Measurements from ENCODE around the gene GABRR2.
"Not testable (repeated sequence)": the region's sequence is repeated elsewhere in the genome, so short reads cannot be mapped to it uniquely, and the experiment has no call there.

The GABRR2 gene

DNA sequence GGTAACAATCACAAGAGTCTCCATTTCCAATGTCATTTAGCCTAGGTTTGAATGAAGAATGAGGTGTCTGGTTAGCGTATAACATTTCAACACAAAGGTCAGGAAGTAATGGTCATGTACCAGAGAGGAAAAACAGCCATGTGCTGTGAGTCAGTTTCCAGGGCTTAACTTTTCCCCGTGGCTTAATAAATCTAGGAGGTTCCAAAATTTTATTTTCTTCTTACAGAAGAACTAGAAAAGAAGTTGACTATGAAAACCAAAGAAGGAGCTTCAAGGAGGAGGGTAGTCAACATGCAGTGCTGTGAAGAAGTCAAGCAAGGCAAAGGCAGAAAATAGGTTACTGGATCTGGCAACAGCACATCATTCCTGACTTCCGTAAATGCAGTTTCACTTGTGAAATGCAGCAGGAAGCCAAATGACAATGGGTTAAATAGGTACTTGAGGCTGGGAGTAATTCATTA lies 8.4 kb upstream of the GABRR2 start:
- DNase-seq: no peak

DNA sequence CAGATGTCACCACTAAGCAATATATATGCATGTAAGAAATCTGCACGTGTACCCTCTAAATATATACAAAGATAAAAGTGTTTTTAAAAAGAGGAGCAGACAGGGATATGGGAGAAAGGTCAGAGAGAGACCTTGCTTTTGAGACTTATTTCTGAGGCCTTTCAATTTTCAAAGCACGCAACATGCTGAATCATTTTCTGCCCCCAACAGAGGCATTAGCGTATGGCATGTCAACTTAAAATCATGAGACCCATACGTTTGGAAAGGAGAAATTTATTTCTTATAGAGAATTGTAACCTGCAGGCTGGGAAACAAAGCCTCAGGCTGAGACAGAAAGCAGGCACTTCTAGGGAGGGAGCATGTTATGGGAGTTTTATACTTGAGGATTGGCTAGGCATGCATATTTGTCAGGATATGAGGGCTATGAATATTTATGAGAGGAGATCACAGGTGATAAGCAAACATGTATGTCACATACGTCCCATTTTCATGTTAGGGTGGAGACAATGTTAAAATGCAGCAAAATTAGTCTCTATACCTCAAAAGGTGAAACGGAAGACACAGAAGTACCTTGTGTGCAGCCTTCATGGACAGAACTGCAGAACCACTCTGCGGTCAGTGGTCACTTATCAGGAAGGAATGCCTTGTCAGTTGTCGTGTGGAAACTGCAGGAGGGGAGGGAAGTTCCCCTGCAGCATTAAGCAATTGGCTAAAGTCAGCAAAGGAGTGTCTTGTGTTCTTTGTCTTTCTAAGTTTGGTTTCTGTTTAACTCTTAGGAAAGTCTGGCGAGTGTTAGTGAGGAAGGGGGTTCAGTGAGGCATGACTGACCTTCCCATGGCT lies 6.3 kb upstream of the GABRR2 start:
- DNase-seq: no peak

DNA sequence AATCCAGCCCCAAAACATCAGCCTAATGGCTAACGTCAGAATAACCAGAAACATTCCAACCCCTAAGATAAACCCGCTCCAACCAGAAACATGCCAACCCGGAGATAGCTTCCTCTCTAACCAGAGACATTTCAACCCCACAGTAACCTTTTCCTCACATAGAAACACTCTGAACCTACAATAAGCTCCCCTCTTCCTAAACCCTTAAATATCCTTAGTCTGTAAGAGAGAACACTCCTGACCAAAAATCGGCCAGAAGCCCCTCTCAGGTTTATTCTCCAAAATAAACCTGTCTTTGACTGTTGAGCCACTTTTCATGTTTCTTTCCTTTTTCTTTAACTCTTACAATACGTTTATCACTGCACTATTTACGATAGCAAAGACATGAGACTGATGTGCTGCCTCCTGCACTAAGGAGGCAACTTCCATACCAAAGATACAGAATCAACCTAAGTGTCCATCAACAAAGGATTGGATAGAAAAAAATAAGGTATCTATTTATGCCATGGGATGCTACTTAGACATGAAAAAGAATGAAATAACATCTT lies 5.0 kb upstream of the GABRR2 start:
- DNase-seq: no peak

DNA sequence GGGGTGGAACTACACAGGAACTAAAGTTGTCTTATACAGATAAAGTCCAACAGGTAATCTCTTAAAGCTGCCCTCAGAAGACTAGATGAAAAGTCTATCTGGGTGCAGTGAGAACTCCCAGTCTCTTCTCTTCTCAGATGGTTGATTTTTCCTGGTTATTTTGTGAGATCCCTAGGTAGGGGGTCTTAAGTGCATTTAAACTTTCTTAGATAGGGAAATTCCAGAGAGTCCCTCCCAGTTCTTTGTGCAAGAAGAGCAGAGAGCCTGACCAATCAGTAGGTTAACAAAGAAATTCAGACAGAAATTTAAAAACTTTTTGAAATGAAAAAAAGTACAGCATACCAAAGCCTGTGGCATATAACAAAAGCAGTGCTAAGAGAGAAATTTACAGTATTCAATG lies 2.0 kb upstream of the GABRR2 start:
- DNase-seq: no peak

DNA sequence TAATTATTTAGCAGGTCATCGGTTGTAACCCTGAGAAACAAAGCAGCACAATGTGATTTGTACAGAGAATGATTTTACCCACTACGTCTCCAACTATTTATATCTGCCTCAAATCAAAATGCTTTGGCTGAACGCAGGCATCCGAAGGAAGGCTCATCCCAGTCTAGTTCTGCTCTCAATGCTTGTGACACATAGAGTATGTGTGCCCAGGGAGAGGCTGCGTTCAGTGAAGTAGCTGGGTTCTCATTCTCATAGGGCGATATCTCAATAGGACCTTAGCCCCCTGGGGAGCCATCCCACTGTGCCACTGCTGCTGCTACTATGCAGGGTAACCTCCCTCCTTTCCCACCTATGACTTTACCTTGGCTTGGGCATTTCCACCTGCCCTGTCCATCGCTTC lies 407 bp downstream of the GABRR2 start:
- no peak for DNase-seq

DNA sequence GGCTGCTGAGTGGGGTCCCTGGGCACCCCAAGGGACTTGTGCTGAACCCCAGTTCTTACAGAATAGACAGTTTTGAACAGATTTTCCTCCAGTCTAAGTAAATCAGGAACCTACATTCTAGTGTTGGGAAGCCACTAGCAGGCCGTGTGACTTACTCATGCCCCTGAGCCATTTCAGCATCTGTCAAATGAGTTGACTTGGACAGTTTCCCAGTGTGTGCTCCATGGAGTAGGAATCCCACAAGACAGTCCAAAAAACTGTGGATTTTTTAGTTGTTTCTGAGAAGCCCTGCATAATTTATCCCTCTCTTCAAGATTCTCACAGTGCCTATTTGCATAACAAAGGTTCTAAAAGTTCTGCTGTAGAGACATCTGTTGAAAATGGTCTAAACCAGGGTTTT lies 2.1 kb downstream of the GABRR2 start:
- no peak for DNase-seq

DNA sequence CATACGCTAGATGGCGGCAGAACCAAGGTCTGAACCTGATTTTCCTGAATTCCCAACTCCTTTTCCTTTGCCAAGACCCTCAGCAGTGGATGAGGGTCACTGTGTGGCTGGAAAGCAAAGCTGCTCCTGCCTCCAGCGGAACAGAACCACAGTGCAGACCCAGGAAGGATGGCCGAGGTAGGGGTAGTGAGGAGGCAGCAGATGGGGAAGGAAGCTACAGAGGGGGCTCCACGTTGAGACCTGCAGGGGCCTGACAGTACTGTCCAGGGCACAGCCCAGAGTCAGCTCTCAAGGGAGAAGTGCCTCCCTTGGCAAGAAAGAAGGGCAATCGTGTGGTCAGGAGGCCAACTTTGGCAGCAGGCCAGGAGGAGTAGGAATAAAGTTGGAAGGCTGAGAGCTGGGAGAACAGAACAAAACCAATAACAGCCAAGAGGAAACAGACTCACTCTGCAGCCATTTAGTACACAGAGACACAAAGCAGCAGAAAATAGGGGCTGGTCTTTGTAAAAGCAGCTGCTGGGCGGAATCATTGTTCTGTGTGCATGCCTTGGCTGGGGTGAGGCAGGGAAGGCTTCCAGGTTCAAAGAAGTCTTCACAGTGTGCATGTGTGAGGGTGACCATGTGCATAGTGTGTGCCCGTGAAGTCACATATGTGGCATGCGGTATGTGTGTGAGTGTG lies 3.1 kb downstream of the GABRR2 start:
- DNase-seq: no peak

DNA sequence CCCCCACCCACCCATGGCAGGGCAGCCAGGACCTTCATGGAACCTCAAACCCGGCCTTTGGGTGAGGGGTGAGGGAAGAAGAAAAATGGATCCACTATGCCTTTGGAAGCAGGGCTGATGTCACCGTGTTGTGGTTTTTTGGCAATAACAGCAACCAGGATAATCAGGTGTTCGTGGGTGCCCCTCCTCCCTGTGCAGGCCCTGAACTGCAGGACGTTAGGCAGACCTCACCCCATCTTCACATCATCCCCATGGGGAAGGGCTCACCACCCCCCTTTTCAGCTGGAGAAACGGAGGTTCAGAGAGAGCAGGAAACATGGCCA lies 3.6 kb downstream of the GABRR2 start:
- DNase-seq: no peak

DNA sequence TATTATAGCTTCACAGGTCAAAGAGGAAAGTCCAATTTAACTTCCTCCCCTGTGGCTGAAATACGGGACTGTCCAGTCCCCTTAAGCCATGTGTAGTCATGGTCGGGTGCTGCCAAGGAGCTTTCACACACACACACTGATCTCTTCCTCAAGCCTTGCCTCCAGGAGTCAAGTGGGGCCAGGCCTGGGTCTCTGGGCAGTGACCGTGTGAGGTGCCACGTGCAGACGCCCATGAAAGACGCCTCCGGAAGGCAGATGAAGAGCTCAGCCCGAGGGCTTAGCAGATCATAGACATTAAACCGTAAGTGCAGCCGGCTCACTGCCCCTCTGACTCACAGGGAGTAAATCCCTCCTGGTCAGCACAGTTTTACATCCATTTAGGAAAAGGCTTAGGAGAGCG lies 4.2 kb downstream of the GABRR2 start:
- no peak for DNase-seq

DNA sequence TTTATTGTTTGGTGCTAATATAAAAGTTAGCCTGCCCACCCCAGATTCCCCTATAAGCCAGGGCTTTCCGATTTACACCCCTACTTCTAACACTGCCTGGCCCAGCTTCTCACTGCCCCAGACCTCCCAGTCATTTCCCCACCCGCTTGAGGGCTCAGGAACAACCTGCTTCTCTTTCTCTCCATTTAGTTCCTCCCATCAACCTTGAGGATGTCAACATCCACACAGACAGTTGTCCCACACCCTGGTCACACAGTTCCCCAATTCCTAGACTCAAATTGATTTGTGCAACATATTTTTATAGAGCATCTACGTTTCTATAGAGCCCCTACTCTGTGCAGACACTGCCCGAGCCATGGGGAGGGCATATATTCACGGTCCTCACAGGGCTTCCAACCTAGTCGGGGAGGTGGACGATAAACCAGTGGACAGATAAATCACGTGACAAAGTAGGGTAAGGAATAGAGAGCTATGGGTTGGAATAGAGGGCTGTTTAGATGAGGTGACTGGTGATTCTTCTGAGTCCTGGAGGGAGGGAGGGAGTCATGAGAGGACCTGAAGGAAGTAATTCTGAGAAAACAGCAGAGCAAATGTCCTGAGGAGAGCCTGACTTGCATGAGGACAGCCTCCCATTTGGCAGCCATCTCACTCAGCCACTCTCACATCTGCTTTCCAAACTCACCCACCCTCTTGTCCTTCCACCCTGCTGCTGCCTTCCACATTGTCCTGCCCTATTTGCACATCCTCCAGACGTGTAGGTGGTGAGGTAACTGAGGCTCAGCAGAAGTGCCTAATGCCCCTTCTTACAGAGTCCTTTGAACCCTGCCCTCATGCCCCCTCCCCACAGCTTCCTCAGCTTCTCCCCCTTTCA lies 6.3 kb downstream of the GABRR2 start:
- DNase-seq: no peak

DNA sequence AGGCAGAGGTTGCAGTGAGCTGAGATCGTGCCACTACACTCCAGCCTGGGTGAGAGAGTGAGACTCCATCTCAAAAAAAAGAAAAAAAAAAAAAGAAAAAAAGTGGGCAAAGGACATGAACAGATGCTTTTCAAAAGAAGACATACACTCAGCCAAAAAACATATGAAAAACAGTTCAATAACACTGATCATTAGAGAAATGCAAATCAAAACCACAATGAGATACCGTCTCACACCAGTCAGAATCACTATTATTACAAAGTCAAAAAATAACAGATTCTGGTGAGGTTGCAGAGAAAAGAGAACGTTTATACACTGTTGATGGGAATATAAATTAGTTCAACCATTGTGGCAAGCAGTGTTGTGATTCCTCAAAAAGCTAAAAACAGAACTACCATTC lies 10.6 kb downstream of the GABRR2 start:
- not testable (repeated sequence) for DNase-seq

DNA sequence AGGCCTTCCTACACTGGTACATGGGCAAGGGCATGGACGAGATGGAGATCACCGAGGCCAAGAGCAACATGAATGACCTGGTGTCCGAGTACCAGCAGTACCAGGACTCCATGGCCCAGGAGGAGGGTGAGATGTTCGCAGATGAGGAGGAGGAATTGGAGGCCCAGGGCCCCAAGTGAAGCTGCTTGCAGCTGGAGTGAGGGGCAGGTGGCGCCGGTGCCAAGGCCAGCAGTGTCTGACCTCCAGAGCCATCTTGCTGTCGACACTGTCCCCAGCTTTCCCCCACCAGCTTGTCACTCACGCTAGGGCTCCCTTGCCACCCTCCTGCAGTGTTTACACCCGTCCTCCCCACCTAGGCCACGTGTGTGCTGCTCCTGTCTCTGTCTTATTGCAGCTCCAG lies 12.2 kb downstream of the GABRR2 start:
- DNase-seq: no peak

DNA sequence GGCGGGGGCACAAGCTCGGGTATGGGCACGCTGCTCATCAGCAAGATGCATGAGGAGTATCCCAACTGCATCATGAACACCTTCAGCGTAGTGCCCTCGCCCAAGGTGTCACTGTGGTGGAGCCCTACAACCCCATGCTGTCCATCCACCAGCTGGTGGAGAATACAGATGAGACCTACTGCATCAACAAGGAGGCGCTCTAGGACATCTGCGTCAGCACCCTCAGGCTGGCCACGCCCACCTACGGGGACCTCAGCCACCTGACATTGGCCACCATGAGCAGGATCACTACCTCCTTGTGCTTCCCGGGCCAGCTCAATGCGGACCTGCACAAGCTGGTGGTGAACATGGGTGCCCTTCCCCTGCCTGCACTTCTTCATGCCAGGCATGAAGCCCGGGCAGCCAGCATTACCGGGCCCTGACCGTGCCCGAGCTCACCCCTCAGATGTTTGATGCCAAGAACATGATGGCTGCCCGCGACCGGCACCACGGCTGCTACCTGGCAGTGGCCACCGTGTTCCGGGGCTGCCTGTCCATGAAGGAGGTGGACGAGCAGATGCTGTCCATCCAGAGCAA lies 12.8 kb downstream of the GABRR2 start:
- DNase-seq: no peak

DNA sequence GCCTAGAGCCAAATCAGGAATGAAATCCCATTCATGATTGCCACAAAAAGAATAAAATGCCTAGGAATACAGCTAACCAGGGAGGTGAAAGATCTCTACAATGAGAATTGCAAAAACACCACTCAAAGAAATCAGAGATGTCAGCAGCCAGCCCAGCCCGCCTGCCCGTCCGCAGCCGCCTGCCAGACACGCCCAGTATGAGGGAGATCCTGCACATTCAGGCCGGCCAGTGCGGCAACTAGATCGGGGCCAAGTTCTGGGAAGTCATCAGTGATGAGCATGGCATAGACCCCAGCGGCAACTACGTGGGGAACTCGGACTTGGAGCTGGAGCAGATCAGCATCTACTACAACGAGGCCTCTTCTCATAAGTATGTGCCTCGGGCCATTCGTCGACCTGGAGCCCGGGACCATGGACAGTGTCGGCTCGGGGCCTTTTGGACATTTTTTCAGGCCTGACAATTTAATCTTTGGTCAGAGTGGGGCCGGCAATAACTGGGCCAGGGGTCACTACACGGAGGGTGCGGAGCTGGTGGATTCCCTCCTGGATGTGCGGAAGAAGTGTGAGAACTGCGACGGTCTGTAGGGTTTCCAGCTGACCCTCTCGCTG lies 13.4 kb downstream of the GABRR2 start:
- no peak for DNase-seq

DNA sequence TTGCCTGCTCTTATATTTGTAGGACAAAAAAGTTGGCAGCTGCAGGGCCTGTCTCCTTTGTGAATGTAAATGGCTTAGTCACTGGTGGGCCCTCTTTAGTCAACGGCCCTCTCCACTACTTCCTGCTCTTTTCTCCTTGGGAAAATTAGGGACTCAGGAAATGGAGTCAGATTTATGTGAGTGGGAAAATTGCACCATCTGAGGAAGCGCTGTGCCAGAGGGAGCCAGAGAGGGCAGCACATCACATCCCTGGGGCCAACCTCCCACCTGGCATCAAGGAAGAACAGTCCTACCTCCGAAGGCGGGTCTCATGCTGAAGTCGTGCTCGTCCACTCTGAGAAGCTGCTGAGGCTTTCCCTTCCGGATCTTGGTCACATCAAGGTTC lies 15.6 kb downstream of the GABRR2 start:
- DNase-seq: no peak

DNA sequence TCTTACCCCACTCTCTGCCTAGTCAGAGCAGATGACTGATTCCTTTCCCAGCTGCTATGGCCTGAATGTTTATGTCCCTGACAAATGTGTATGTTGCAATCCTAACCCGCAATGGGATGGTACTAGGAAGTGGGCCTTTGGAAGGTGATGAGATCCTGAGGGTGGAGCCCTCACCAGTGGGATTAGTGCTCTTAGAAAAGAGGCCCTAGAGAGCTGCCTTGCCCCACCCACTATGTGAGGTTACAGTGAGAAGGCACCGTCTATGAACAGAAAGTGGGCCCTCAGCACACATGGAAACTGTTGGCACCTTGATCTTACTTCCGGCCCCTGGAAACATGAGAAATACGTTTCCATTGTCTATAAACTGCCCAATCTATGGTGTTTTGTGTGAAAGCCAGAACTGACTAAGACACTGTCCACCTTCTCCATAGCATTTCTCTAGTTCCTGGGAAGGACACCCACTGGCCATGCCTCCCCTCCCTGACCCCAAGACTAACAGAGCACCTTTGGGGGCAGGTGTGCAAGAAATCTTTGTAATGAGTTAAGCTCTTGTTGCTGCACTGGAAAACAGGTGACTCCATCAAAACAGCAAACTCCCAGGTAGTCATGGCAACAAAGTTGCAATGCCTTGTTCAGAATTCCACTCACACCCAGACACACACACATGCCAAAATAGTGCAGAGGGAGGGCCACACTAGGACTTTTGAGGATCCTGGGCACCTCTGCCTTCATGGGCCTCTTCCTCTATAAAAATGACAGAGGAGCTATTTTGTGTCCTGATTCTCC lies 16.2 kb downstream of the GABRR2 start:
- DNase-seq: no peak

DNA sequence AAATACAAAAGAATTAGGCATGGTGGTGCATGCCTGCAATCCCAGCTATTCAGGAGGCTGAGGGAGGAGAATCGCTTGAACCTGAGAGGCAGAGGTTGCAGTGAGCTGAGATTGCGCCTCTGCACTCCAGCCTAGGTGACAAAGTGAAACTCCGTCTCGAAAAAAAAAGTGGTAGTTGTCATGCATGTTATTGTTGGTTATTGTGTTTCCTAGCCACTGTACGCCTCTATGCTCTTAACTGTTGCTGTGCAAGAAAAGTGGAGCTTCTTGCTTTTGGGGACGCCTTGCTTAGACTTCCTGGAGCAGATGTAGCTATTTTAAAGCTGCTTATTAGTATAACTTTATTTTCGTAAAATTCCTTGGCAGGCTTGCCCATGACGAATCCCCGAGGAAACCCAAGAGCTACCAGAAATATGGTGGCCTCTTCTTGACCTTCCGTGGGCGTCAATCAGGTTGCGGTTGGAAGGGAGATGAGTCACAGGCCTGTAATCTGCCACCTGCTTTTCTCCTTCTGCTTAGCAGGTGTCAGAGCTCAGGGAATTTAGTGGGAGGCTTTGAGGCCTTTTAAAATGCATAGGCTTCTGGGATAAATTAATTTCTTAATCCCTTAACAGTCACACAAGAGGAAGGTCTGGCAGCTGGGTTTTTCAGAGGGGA lies 17.3 kb downstream of the GABRR2 start:
- no peak for DNase-seq

DNA sequence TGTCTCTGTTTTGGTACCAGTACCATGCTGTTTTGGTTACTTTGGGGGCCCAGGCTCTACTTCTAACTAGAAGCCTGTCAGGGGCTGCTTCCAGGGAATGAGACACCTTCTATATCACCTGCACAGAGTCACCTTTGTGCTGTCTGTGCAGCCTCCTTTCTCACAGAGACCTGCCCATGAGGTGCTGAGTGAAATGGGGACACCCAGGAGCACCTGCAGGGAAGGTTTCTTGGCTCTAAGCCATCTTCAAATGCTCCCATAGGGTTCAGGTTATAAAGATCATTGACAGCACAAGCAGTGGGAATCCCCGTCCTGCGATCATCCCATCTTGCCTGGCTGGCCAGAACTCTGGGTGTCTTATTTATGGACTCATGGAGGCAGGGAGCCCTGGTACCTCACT lies 19.1 kb downstream of the GABRR2 start:
- DNase-seq: no peak

DNA sequence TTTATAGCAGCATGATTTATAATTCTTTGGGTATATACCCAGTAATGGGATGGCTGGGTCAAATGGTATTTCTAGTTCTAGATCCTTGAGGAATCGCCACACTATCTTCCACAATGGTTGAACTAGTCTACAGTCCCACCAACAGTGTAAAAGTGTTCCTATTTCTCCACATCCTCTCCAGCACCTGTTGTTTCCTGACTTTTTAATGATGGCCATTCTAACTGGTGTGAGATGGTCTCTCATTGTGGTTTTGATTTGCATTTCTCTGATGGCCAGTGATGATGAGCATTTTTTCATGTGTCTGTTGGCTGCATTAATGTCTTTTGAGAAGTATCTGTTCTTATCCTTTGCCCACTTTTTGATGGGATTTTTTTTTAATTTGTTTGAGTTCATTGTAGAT lies 20.0 kb downstream of the GABRR2 start:
- DNase-seq: not testable (repeated sequence)

DNA sequence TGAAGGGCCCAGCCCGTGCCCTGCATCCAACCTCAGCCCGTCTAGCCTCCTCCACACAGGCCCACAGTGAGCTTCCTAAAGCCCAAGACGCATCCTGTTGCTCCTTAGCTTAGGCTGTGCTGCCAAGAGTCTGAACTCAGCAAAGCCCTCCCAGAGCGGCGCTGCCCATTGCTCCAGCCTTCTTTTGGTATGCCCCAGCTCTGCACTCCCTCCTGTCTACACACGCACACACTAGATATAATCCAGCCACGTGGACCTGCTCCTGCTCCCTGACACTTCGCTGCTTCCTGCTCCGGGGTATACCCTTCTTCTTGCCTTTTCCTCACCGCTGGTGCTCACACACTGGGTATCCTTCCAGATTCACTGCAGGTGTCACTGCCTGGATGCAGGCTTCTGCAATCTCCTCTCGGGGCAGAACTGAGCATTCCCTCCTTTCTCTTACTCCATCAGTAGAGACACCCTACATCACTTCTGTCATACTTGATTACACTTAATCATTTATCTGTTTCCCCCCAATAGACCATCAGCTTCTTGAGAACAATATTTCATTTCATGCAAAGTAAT lies 23.8 kb downstream of the GABRR2 start:
- no peak for DNase-seq

Measured in DMS79 treated with DMSO at 0.1 percent for 48 hours (cell line).